ENCODE measurements around the gene C20orf141.
"Not testable (repeated sequence)": the region's sequence is repeated elsewhere in the genome, so short reads cannot be mapped to it uniquely, and the experiment has no call there.

Gene C20orf141

DNA sequence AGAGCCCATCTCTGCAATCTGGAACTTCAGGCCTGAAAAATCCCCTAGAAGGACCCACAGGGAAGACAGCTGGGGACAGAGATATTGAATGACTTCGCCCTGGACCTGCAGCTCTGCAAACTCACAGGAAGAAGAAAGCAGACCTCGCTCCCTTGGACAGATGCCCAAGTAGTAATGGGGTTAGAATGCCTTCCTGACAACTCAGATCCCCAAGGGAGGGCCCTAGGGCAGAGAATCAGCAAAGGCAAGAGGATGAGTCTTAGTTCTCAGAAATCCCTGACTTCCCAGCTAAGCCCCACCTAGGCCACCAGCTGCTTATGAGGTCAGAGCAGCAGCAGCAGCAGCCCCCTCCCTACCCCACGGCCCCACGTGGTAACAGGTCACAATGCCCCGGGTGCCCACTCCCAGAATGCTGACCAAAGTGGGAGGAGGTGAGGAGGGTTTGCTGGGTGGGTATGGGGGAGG is at the start of gene C20orf141:
Gene C20orf141, plus strand, starts transcription at position 401 of the 465 bp plus-strand sequence. CDS start 198 bp downstream, outside the sequence.
- no peak for DNase-seq

- no peak for DNase-seq
Measured at GRCh38 chr20:2767768-2768631, 46.8 kb upstream of the C20orf141 start.

GRCh38 chr20:2768632-2769015 is 46.2 kb upstream of the C20orf141 start:
- no peak for DNase-seq

DNA sequence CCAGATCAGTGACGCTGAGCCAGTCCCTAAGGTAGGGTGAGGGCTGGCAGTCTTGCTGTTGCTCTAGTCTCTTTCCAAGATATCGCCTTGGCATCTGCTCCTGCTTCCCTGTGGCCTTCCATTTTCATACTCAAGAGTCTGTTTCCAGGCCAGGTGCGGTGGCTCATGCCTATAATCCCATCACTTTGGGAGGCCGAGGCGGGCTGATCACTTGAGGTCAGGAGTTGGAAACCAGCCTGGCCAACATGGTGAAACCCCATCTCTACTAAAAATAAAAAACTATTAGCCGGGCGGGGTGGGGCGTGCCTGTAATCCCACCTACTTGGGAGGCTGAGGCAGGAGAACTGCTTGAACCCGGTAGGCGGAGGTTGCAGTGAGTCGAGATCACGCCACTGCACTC is 44.7 kb upstream of the C20orf141 start:
- DNase-seq, result not testable (repeated sequence)

GRCh38 chr20:2771631-2772080 is 43.1 kb upstream of the C20orf141 start:
- no peak for DNase-seq

DNA sequence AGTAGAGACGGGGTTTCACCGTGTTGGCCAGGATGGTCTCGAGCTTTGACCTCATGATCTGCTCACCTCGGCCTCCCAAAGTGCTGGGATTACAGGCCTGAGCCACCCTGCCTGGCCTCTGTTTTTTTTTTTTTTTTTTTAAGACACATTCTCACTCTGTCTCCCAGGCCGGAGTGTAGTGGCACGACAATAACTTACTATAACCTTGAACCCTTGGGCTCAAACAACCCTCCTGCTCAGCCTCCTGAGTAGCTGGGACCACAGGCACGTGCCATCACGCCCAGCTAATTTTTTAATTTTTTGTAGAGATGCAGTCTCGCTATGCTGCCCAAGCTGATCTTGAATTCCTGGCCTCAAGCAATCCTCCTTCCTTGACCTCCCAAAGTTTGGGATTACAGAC is 41.0 kb upstream of the C20orf141 start:
- no peak for DNase-seq

DNA sequence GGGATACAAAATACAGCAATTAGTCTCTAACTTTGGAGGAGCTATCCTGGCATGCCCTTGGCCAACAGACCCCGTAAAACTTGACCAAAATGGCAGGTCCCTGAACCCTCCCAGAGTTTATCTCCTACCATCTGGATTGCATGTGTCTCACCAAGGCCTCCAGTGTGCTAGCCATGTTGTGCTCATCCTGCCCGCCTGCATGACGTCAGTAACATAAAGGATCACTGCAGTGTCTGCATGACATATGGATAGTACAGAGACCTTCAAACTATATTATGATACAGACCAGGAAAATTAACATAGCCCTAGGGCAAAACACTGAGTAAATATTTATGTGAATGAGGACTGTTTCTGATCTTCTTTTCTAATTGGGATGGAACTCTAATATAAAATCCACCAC is 39.6 kb upstream of the C20orf141 start:
- no peak for DNase-seq

DNA sequence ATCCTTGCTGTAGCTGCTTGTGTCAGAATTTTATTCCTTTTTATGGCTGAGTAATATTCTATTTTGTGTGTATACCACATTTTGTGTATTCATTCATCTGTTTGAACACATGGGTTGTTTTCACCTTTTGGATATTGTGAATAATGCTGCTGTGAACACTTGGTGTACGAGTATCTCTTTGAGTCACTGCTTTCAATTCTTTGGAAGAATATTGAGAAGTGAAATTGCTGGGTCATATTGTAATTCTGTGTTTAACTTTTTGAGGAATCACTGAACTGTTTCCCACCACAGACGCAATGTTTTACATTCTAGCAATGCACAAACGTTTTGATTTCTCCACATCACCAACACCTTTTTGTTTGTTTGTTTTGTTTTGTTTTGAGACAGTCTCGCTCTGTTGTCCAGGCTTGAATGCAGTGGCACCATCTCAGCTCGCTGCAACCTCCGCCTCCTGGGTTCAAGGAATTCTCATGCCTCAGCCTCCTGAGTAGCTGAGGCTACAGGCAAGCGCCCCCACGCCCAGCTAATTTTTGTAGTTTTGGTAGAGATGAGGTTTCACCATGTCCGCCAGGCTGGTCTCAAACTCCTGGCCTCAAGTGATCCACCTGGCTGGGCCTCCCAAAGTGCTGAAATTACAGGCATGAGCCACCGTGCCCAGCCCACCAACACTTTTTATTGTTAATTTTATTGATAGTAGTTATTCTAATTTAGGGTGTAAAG is 36.0 kb upstream of the C20orf141 start:
- no peak for DNase-seq

GRCh38 chr20:2780948-2781347 is 33.8 kb upstream of the C20orf141 start:
- no peak for DNase-seq

GRCh38 chr20:2783908-2784566 is 30.8 kb upstream of the C20orf141 start:
- DNase-seq, result no peak

- DNase-seq, result no peak
Measured at GRCh38 chr20:2793471-2793870, 21.3 kb upstream of the C20orf141 start.

- DNase-seq, result no peak
Measured at GRCh38 chr20:2794202-2794748, 20.5 kb upstream of the C20orf141 start.

DNA sequence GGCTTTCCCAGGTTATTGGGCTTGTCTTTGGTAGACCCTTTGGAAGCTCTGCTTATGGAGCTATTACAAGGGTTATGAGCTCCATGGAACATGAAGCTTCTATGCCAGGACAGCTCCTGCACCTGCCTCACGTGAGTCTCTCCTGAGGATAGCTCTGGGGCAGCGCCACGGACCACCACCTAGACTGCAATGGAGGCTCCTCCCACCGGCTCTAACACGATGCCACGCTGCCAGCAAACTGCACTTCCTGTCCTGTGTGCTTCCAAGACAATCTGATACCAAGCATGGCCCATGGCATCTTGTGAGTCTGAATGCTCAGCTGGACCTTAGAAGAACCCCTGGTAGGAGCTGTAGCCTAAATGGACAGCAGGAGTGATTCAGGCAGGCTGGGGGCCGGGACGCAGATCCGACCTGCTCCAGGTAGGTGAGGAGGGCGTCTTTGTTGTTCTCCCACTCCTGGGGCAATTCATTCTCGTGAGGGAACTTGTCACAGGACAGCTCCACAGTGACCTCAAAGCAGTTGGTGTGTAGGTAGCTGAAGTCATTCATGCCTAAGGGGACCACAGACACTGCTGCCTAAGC is 19.8 kb upstream of the C20orf141 start:
- DNase-seq, result no peak

DNA sequence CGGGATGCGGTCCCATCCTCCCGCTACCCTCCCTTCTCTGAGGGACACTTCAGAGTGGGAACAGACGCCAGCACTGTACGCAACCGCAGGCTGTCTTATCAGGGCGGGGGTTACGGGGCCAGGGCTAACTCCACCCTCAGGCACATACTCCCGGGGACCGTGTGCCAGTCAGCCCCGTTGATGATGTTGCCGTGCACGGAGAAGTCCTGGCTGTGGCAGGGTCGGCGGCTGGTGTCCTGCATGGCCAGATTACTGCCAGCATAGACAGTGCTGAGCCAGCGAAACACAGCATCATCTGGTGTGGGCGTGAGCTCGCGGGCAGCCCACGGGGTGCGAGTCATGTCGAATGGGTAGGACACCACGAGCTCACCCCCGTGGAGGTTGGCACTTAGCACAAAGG is 19.3 kb upstream of the C20orf141 start:
- no peak for DNase-seq

GRCh38 chr20:2796011-2796660 is 18.7 kb upstream of the C20orf141 start:
- DNase-seq, result no peak

DNA sequence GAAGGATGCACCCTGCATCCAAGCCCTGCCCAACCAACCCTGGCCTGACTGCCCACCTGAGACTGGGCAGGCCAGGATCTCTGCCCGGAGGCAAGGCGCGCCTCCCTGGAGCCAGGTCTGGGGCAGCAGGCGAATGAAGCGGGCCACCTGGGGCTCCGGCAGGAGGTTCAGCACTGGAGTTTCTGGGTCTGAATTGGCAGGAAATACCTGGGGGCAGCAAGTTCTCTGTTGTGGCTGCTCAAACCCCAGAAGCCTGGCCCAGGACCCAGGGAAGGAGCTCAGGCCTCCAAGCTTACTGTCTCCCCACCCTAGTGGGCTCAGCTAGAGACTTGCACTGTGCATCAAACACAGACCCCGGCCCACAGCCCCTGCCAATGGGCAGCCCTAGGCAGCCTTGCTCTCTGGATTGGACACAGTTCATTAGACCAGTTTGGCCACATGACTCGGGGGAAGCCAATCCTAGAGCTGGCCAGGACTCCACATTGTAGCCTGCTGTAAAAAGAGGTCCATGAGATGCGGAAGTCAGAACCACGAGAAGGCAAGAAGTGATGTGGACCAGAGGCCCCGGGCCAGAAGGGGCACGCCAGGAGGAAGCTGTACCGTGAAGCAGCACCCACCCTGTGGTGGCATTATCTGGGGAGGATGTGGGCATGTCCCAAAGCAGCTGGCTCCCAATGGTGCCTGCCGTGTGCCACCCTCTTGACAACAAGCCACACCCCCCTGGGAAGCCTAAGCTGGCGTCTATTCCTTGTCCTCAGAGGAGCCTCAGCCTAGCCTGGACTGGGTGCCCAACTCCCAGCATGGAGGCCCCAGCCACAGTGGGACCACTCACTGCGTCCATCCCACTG is 17.4 kb upstream of the C20orf141 start:
- no peak for DNase-seq

GRCh38 chr20:2798095-2798805 is 16.5 kb upstream of the C20orf141 start:
- no peak for DNase-seq

- no peak for DNase-seq
Measured at GRCh38 chr20:2798814-2799213, 16.0 kb upstream of the C20orf141 start.

- no peak for DNase-seq
Measured at GRCh38 chr20:2799271-2799670, 15.5 kb upstream of the C20orf141 start.

GRCh38 chr20:2799688-2800520 is 14.9 kb upstream of the C20orf141 start:
- DNase-seq, result no peak

Measured in activated effector memory CD4-positive, alpha-beta T cell treated with Interleukin-2 at 50 U/mL for 16 hours (primary cell).